PC-9 (cell line): ENCODE data around the gene PRRG2. TPM values are rescaled to one million over a fixed set of nuclear protein-coding genes. Genes with fewer than 3 reads are reported as not detected.

Source experiments
- BruUV-seq: library from RNA; stranded (reverse); fragments of 400-500 nt; replicated peaks from 2 replicates; lab custom pipeline; 2021; lab: Mats Ljungman, UMichigan
- CTCF ChIA-PET: fragments of 300-600 bp; sonication (Branson Sonifier 250); formaldehyde crosslinking; loops from one replicate; lab custom pipeline; 2022; ENCODE audit warnings: antibody characterized with exemption; lab: Charles Lee
- POLR2A ChIA-PET: fragments of 300-600 bp; sonication (Branson Sonifier 250); formaldehyde crosslinking; loops from one replicate; lab custom pipeline; 2022; ENCODE audit warnings: antibody characterized with exemption; ENCODE audit not compliant: unreplicated experiment; lab: Charles Lee
- DNase-seq, 2 experiments: peaks; one replicate each; pipeline versions ENCODE4 v3.0.0 to v3.0.0-alpha.2; 2015 to 2022; ENCODE audit warnings: mixed read lengths in 1 of 2
- H2AFZ ChIP-seq: fragments of 200-600 bp; sonication (generic); 2 replicates; pipeline ENCODE4 v1.8.1; 2017; ENCODE audit warnings: antibody characterized with exemption
- H3F3A ChIP-seq: fragments of 200-600 bp; sonication (generic); 2 replicates; pipeline ENCODE4 v1.8.1; 2017; ENCODE audit warnings: antibody characterized with exemption, mild to moderate bottlenecking, low read depth; ENCODE audit not compliant: insufficient read depth
- H3K27ac ChIP-seq: fragments of 200-600 bp; sonication (generic); 2 replicates; pipeline ENCODE4 v1.6.1; 2016; ENCODE audit warnings: mixed run types
- H3K27me3 ChIP-seq: fragments of 200-600 bp; sonication (generic); 2 replicates; pipeline ENCODE4 v1.6.1; 2016; ENCODE audit warnings: low read depth, mixed run types; ENCODE audit not compliant: insufficient read depth
- H3K36me3 ChIP-seq: fragments of 200-600 bp; sonication (generic); 2 replicates; pipeline ENCODE4 v1.6.1; 2016; ENCODE audit warnings: low read depth, mixed run types
- H3K4me1 ChIP-seq: fragments of 200-600 bp; sonication (generic); replicated peaks from 2 replicates; pipeline ENCODE4 v1.6.1; 2016; ENCODE audit warnings: mixed run types; ENCODE audit not compliant: insufficient read depth
- H3K4me2 ChIP-seq: fragments of 200-600 bp; sonication (generic); 2 replicates; pipeline ENCODE4 v1.6.1; 2017; ENCODE audit warnings: mixed run types
- H3K4me3 ChIP-seq: fragments of 200-600 bp; sonication (generic); 2 replicates; pipeline ENCODE4 v1.6.1; 2016; ENCODE audit warnings: mixed run types
- H3K79me2 ChIP-seq: fragments of 200-600 bp; sonication (generic); 2 replicates; pipeline ENCODE4 v1.6.1; 2017; ENCODE audit warnings: low read depth, mixed run types
- H3K9me2 ChIP-seq: fragments of 200-600 bp; sonication (generic); 2 replicates; pipeline ENCODE4 v1.8.1; 2017; ENCODE audit warnings: mild to moderate bottlenecking; ENCODE audit not compliant: insufficient read depth
- H3K9me3 ChIP-seq: fragments of 200-600 bp; sonication (generic); 2 replicates; pipeline ENCODE4 v1.8.1; 2016; ENCODE audit warnings: low read depth; ENCODE audit not compliant: insufficient read depth
- H4K20me1 ChIP-seq: fragments of 200-600 bp; sonication (generic); 2 replicates; pipeline ENCODE4 v1.8.1; 2017; ENCODE audit not compliant: insufficient read depth
- EZH2 ChIP-seq: fragments of 200-600 bp; sonication (generic); IDR thresholded peaks from 2 replicates; pipeline ENCODE4 v1.8.0; 2017; ENCODE audit warnings: antibody characterized with exemption, low read depth
- intact Hi-C: fragments of 100-400 bp; cut with micrococcal nuclease; formaldehyde crosslinking; loops from one replicate; pipeline ENCODE4 v1.10.0; 2022; ENCODE audit not compliant: unreplicated experiment
- total RNA-seq: library from RNA; stranded (reverse); gene quantifications from 2 replicates; pipeline ENCODE4 v1.2.3, GENCODE V29; 2021
- TF ChIP-seq, protein P1 (sequence below): fragments of 200-600 bp; sonication (generic); conservative IDR thresholded peaks from 2 replicates; pipeline ENCODE4 v1.6.1; 2017; ENCODE audit warnings: mixed run types, antibody characterized with exemption, mild to moderate bottlenecking, moderate library complexity

PRRG2 gene
- total RNA-seq, 1 experiment from 2014 or later = 16.2 TPM

DNA sequence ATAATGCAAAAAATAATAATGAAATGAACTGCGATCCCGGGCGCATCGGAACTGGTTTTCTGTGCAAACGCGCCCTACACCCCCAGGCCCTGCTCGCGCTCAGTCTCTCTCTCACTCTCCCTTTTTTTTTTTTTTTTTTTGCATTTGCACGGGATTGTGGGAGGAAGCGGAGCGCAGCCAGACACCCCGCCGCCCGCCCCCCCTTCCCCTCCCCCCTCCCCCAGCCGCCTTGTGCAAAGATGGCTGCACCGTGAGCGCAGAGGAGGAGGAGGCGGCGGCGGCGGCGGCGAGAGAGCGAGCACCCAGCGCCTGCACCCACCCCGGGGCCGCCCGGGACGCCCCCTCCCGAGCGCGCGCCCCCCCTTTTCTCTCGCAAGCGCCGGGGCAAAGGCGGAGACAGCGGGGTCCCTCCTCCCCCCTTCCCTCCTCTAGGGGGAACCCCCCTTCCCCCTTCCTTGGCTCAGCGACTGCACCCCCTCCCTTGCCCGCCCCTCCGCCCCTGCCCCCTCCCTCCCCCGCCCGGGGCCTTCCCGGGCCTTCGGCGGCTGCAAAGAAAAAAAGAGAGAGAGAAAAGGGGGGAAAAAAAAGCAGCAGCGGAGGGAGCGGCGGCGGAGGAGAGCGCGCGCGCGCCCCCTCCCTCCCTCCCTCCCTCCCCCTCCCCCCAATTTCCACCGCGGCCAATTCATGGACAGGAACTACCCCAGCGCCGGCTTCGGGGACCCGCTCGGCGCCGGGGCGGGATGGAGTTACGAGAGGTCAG, 10.0 kb downstream of the PRRG2 start, which contains the start of gene PRR12:
Gene PRR12 (plus strand): TSS at position 212 of the 760 bp plus-strand sequence. CDS start 473 bp downstream, at position 685.
- TF ChIP-seq, protein P1, sequence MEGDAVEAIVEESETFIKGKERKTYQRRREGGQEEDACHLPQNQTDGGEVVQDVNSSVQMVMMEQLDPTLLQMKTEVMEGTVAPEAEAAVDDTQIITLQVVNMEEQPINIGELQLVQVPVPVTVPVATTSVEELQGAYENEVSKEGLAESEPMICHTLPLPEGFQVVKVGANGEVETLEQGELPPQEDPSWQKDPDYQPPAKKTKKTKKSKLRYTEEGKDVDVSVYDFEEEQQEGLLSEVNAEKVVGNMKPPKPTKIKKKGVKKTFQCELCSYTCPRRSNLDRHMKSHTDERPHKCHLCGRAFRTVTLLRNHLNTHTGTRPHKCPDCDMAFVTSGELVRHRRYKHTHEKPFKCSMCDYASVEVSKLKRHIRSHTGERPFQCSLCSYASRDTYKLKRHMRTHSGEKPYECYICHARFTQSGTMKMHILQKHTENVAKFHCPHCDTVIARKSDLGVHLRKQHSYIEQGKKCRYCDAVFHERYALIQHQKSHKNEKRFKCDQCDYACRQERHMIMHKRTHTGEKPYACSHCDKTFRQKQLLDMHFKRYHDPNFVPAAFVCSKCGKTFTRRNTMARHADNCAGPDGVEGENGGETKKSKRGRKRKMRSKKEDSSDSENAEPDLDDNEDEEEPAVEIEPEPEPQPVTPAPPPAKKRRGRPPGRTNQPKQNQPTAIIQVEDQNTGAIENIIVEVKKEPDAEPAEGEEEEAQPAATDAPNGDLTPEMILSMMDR = no peak
- TF ChIP-seq EZH2 = no peak
- BruUV-seq = no TSS peak
- peak within 1 kb of the TSS; percentile 85 for H2AFZ ChIP-seq
- intact Hi-C loops = loop anchor here (1.0 to 2.0 kb wide), 4 partner anchors 11 to 286 kb away; partner anchors contain the start of genes AKT1S1, NOSIP, RRAS and TBC1D17
- DNase-seq = peak; percentile 77 to 78
- H3K9me2 ChIP-seq = no peaks in the 10 kb centered on the region
- CTCF ChIA-PET = interaction anchor here (0.6 kb wide), 2 partner anchors 34 to 79 kb away, joined by 3 to 6 read pairs; no protein-coding TSS in a partner anchor
- peaks cover 18% of the 10 kb centered on the region for H4K20me1 ChIP-seq
- H3K9me3 ChIP-seq = no peaks in the 10 kb centered on the region
- H3K4me3 ChIP-seq = peak within 1 kb of the TSS; percentile 89
- peak within 1 kb of the TSS; percentile 71 for H3K27ac ChIP-seq
- POLR2A ChIA-PET = interaction anchor here (0.6 to 1.5 kb wide), 4 partner anchors 22 to 599 kb away, joined by 3 to 14 read pairs (median 4); partner anchors contain the start of gene RRAS
- no peaks in the 10 kb centered on the region for H3K36me3 ChIP-seq
- peaks cover 9% of the 10 kb centered on the region; the same call in 1 of the 2 replicates for H3K4me1 ChIP-seq
- no peaks in the 10 kb centered on the region for H3K27me3 ChIP-seq
- peaks cover 43% of the 10 kb centered on the region for H3K79me2 ChIP-seq
- peak within 1 kb of the TSS; percentile 99 for H3K4me2 ChIP-seq
- peaks cover 37% of the 10 kb centered on the region for H3F3A ChIP-seq

DNA sequence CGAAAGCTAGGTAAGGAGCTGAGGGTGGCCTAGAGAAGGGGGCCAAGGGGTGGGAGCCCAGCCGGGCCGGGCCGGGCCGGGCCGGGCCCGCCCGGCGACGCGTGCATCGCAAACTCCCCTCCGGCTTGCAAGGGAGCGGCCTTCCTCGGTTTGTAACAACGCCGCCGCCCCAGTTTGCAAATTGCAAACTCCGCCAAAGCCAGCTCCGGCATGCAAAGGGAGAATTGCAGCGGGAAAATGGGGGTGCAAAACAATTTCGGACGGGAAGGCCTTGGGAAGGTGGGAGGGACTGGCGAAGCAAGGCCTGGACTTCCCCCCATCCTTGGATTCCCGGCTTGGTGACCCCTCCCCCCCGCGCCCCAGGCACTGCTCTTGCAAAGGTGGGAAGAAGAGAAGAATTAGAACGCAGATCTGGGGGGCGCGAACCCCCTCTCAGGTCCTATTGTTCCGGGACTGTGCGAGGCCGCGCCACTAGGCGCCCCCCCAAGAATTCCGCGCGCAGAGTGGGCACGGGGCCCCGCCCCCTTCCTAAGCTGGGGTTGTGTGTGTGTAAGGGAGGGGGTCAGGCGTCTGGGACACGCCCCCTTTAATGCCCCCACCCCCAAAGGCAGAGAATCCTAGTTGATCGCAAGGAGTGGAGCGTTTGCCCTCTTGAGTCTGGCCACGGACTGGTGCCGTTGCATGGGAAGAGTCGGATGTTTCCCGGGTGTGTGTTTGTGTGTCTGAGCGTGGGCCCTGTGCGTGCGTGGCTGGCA, 10.8 kb downstream of the PRRG2 start:
- DNase-seq = peak; percentile 56 to 76
- Histone ChIP-seq H3K4me1 (peaks cover 9% of the 10 kb centered on the region; the same call in 1 of the 2 replicates), H2AFZ (peak overlapping the region; percentile 41; the same call in 1 of the 2 replicates), H3F3A (peaks cover 37% of the 10 kb centered on the region), H3K4me2 (peak overlapping the region; percentile 95), H3K4me3 (peak overlapping the region; percentile 89), H3K27me3 (no peaks in the 10 kb centered on the region), H3K79me2 (peaks cover 46% of the 10 kb centered on the region), H4K20me1 (peaks cover 18% of the 10 kb centered on the region), H3K36me3 (no peaks in the 10 kb centered on the region), H3K9me3 (no peaks in the 10 kb centered on the region), H3K9me2 (no peaks in the 10 kb centered on the region), H3K27ac (peak overlapping the region; percentile 36; the same call in 1 of the 2 replicates)
- intact Hi-C loops = loop anchor here (2.0 kb wide), 2 partner anchors 73 to 285 kb away; partner anchors contain the start of genes AKT1S1, BCL2L12, IRF3 and TBC1D17
- TF ChIP-seq, protein P1 = no peak
- TF ChIP-seq EZH2 = no peak
- CTCF ChIA-PET = interaction anchor here (0.6 to 0.7 kb wide), 2 partner anchors 33 to 74 kb away, joined by 6 to 13 read pairs; no protein-coding TSS in a partner anchor
- BruUV-seq = no TSS peak
- POLR2A ChIA-PET = interaction anchor here (0.6 to 1.7 kb wide), 5 partner anchors 11 to 599 kb away, joined by 3 to 22 read pairs (median 5); partner anchors contain the start of genes NOSIP, PRRG2 and RRAS
